ENCODE data around the gene XCL1.
"Not testable (repeated sequence)": the region's sequence is repeated elsewhere in the genome, so short reads cannot be mapped to it uniquely, and the experiment has no call there.

XCL1 gene

DNA sequence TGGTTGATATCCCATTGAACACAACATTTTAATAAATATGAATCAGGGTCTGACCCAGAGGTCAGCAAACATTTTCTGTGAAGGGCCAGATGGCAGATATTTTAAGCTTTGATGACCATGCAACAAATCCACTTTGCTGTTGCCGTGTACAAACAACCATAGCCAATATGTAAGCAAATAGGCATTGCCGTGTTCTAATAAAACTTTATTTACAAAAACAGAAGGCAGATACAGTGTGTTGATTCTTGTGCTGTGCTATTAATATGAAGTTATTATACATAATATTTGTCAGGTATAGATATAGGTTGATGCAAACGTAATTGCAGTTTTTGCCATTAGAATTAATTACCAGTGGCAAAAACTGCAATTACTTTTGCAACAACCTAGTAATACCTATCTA, 8.8 kb upstream of the XCL1 start:
- no peak for DNase-seq (ENCODE audit: low spot score)

DNA sequence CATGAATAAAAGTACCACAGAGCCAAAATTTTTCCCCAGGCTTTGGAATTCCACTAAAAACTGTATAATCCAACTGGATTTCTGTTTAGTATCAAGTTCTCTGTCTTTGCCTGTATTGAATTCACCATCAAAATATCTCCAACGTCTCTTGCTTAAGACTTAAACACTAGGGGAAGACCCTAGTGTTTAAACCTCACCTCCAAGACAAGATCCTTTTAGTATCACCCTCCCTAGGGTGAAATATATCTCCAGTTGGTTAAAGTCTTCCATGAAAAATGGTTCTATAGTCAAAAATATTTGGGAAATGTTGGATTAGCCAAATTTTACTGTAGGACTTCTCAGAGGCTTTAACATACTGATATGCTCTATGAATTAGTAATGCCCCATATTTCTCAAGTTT, 8.1 kb upstream of the XCL1 start:
- no peak for DNase-seq (ENCODE audit: low spot score)

GRCh38 chr1:168570652-168571051, 5.8 kb upstream of the XCL1 start:
- no peak for DNase-seq (ENCODE audit: low spot score)

- DNase-seq (ENCODE audit: low spot score), result no peak
These were observed 3.8 kb upstream of the XCL1 start for GRCh38 chr1:168572633-168573032.

DNA sequence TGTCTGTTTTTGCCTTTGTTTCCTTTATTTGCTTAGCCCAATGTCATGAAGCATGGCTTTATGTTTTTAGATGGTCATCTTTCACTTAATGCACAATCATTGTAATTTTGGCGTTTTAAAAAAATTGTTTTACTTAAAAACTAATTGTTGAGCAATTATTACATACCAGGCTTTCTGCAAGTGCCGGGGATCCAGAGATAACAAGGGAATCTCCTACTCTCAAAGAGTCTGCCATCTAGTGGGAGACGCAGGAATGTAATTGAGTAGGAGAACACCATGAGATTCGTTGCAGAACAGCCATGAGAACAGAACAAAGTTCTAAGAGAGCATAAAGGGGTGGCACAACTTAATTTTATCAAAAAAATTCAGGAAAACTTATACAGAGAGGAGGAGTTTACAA, 2.2 kb upstream of the XCL1 start:
- peak; percentile 40 for DNase-seq (ENCODE audit: low spot score)

DNA sequence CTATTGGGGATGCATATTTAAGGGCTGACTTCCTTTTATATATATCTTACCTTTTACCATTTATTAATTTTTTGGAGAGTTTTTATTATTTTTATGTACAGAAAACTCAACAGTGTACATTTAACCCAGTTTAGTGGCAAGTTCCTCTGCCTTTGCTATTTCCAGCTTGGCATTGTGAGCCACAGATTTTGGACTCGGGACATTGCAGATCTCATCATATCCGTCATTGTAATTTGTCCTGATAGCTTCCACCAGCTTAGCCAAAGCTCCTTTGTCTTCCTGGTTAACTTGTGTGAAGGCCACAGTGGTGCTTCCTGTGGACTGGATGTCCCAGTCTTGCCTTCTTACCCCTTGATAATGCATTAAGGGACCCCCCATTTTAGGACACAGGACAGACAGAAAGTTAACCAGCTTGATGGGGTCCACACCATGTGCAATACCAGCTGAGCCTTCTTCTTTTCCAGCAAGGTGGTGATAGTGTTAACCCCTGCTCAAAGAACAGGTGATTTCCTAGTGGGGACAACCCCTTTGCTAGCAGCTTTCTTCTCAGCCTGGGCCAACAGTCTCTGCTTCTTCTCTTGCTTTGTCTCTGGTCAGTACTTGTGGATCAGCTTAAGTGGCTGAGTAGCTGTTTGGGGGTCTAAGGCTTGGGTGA, 2.3 kb downstream of the XCL1 start:
- not testable (repeated sequence) for DNase-seq (ENCODE audit: low spot score)

DNA sequence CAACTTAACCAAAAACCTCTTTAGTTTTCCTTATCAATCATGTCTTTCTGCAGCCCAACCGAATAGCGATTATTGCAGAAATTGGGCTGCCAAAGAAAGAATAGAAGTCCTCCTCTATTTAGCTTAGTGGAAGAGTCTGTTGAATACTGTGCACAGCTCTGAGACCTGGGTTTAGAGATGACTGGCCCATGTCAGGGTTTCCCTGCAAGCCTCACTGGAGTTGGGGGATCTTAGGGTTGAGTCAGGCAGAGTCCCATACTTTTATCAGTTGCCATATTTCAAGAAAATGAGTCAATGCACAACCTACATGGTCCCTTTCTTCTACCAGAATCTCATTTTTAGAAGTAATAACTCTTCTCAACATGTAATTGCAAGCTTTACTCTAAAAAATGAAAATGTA, 3.9 kb downstream of the XCL1 start:
- DNase-seq (ENCODE audit: low spot score), result not testable (repeated sequence)

GRCh38 chr1:168580991-168581390, 4.6 kb downstream of the XCL1 start:
- DNase-seq (ENCODE audit: low spot score), result not testable (repeated sequence)

DNA sequence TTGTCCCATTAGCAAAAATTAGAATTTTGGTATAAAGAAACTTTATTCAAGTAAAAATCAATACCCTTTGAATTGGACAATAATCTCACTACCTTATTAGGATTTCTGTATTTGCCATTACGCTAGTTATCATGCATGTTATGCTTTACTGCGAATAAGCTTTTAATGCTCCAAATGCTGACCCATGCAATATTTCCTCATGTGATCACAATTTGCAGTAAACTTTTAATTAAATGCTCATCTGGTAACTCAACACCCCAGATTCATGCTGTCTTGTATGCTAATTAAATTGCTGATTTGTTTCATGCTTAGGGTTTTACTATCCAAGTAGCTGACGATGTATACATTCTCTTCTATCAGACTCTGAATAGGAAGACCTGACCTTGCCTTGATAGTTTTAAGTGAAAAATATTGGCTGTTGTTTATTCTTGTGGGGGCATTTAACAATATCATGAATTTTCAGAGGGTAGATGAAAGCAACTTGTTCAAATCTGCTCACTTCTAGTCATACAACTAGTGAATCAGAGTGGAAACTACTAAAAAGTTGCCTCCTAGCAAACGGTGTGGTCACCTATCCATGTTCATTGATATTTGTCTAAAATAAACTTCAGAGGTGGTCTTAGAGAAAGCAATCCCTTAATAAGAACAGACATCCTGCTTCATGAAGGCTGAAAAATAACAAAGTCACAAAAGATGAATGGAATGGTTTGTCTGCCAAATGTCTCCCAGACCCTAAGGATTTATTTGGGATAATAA, 5.6 kb downstream of the XCL1 start:
- DNase-seq (ENCODE audit: low spot score), result no peak

DNA sequence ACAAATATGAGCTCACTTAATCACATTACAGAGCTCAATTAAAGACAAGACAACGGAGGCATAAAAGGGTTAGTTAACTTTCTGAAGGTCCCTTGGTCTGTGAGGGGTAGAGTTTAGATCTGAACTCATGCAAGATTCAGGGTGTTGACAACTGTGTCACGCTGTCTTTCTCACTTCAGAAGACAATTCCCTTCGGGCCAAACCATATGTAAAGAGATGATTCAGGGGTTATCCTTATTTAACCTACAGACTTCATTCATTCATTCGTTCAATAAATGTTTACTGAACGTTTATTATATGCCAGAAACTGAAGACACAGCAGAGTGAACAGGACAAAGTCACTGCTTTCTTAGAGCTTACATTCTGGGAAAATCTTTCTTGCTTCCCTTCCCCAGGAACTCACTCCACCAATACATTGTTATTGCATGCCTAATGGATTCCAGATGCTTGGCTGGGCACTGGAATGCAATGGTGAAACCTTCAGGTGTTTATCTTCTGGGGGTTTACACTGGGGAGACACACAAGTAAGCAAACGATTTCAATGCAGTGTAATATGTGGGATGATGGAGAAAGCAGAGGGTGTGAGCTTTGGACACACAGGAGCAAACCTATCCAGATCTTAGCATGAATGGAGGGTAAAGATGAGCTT, 6.4 kb downstream of the XCL1 start:
- DNase-seq (ENCODE audit: low spot score), result no peak

GRCh38 chr1:168583571-168583970, 7.2 kb downstream of the XCL1 start:
- no peak for DNase-seq (ENCODE audit: low spot score)

GRCh38 chr1:168585191-168585590, 8.8 kb downstream of the XCL1 start:
- DNase-seq (ENCODE audit: low spot score), result no peak

GRCh38 chr1:168585937-168586336, 9.5 kb downstream of the XCL1 start:
- DNase-seq (ENCODE audit: low spot score), result no peak

- DNase-seq (ENCODE audit: low spot score), result no peak
These were observed 12.8 kb downstream of the XCL1 start for GRCh38 chr1:168589167-168589566.

DNA sequence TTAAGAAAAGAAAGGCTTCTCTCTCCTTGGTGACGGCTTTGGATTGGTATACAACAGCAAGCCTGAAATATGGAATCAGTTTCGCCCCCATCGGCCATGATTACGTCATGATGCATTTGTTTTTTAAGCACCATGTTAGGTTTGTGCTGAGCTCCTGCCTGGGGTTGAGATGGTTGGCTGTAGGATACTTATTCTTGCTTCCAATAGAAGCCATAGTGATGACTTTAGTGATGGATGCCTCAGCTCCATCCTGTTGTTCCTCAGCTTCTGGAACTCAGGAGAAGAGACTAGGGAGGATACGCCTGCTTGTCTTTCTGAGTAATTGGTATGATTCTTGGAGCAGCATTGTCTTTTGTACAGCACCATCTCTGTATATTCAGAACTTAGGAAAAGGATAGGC, 14.7 kb downstream of the XCL1 start:
- DNase-seq (ENCODE audit: low spot score), result no peak

DNA sequence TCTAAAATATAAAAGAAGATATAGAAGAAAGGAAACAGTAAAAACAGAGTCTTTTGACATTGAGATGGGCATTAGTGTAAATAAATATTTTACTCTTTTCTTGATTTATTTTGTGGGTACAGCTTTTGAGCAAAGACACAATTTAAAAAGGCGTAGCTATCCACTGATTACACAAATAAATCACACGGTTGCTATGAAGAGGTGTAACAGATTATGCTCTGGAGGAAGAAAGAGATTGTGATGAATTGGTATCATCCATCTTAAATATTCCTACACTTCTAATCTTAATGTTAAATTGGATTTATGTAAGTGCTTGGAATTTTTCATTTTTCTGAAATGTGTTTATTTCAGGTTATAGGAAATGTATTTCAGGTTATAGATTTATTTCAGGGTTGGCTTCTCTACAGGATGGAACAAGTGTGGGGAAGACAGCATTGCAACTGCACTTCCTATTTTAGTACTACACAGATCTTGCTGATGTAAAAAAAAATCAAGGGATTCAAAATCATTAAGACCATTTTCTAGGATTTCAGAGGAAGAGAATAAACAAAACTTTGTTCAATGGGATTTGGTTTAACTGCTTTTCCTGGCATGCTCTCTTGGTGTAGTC, 15.3 kb downstream of the XCL1 start:
- DNase-seq (ENCODE audit: low spot score), result no peak

- DNase-seq (ENCODE audit: low spot score), result not testable (repeated sequence)
These were observed 19.0 kb downstream of the XCL1 start for GRCh38 chr1:168595403-168595802.

GRCh38 chr1:168598125-168598524, 21.7 kb downstream of the XCL1 start:
- no peak for DNase-seq (ENCODE audit: low spot score)

GRCh38 chr1:168598892-168599291, 22.5 kb downstream of the XCL1 start:
- no peak for DNase-seq (ENCODE audit: low spot score)

- DNase-seq (ENCODE audit: low spot score), result no peak
These were observed 23.2 kb downstream of the XCL1 start for GRCh38 chr1:168599641-168600040.

DNA sequence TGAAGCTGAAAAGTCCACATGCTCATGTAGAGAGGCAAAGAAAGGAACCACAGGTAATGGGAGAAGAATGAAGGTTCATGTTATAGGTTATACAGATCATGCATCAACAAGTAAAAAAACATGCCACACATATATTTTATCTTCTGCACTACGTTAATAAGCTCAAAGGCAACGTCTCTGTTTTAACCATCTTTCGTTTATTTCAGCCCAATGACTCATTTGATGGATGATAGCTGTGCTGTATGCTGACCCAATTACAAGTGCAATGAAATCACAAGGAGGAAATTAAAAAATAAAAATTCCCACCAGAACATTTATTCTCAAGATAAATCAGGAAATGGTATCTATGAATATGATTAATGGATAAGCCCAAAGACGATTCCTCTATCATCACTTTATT, 24.6 kb downstream of the XCL1 start:
- no peak for DNase-seq (ENCODE audit: low spot score)

- DNase-seq (ENCODE audit: low spot score), result peak; percentile 61
These were observed 27.2 kb downstream of the XCL1 start for GRCh38 chr1:168603501-168604110.
